Activated CD8-positive, alpha-beta memory T cell treated with anti-CD3 and anti-CD28 coated beads, Interleukin-2, amount 10 ng/mL, durations not matched to agents 7 days and 5 days (primary cell): Measurements from ENCODE around the gene TRERF1. TPM values are rescaled to one million over a fixed set of nuclear protein-coding genes. Genes with fewer than 3 reads are reported as not detected.
A peak's percentile ranks its signal among the peaks of the same experiment; 100 is the strongest.

Experiments used
- ATAC-seq: fragments of 150-1000 bp; cut with Tn5 transposase; one replicate; pipeline ENCODE4 v1.10.0; 2021; ENCODE audit warnings: moderate library complexity
- CTCF ChIA-PET: fragments of 350-600 bp; sonication (Branson Sonifier 250); formaldehyde crosslinking; loops from one replicate; lab custom pipeline; 2021; ENCODE audit warnings: antibody characterized with exemption; lab: Charles Lee
- DNase-seq: peaks from one replicate; pipeline ENCODE4 v3.0.0-alpha.2; 2020
- H3K27ac Mint-ChIP-seq: one replicate; pipeline ENCODE4 v1.8.0; 2021; ENCODE audit warnings: mild to moderate bottlenecking, mixed read lengths
- H3K27me3 Mint-ChIP-seq: one replicate; pipeline ENCODE4 v1.8.0; 2021; ENCODE audit warnings: mixed read lengths
- H3K36me3 Mint-ChIP-seq: one replicate; pipeline ENCODE4 v1.8.0; 2021; ENCODE audit warnings: mild to moderate bottlenecking, mixed read lengths
- H3K4me1 Mint-ChIP-seq: one replicate; pipeline ENCODE4 v1.8.0; 2021; ENCODE audit warnings: mixed read lengths
- H3K4me3 Mint-ChIP-seq: one replicate; pipeline ENCODE4 v1.8.0; 2021; ENCODE audit warnings: mild to moderate bottlenecking, moderate library complexity, mixed read lengths
- H3K9me3 Mint-ChIP-seq: one replicate; pipeline ENCODE4 v1.8.0; 2022; ENCODE audit warnings: low read depth, mixed read lengths
- total RNA-seq, 2 experiments: library from RNA; stranded (reverse); gene quantifications; one replicate each; pipeline ENCODE4 v1.2.3, GENCODE V29; 2021

Gene TRERF1
- total RNA-seq, 2 experiments from 2014 or later = 16.2 to 36.0 TPM

GRCh38 chr6:42341771-42342553 lies 109.8 kb downstream of the TRERF1 start:
- peaks cover 92% of the 10 kb centered on the region for H3K4me1 Mint-ChIP-seq
- DNase-seq = no peak
- peak overlapping the region; percentile 84 for H3K27ac Mint-ChIP-seq
- no peak for ATAC-seq
- no peaks in the 10 kb centered on the region for H3K27me3 Mint-ChIP-seq
- no peaks in the 10 kb centered on the region for H3K9me3 Mint-ChIP-seq
- CTCF ChIA-PET = no interaction called here
- no peak overlapping the region for H3K4me3 Mint-ChIP-seq
- H3K36me3 Mint-ChIP-seq = peaks cover 51% of the 10 kb centered on the region

- CTCF ChIA-PET = interaction anchor here (0.6 to 3.6 kb wide), 3 partner anchors 50 to 206 kb away, joined by 3 to 18 read pairs (median 3); no protein-coding TSS in a partner anchor
- ATAC-seq (no peak), DNase-seq (no peak)
- Mint-ChIP-seq H3K27ac (peak overlapping the region; percentile 84), H3K9me3 (no peaks in the 10 kb centered on the region), H3K4me3 (peak overlapping the region; percentile 13), H3K36me3 (peaks cover 52% of the 10 kb centered on the region), H3K4me1 (peaks cover 91% of the 10 kb centered on the region), H3K27me3 (no peaks in the 10 kb centered on the region)
Measured at GRCh38 chr6:42341221-42341620, 110.5 kb downstream of the TRERF1 start.

DNA sequence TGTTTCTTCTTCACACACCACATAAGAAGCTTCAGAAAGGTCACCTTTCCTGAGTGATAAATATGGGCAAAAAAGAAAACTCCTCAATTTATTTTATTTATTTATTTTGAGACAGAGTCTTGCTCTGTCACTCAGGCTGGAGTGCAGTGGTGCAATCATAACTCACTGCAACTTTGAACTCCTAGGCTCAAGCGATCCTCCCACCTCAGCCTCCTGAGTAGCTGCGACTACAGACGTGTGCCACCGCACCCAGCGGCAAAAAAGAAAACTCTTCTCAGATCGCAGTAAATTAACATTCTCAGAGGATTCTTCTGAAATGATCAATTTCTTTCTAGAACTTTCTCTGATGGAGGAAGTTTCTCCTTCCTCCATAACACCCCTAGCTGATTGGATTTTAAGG lies 111.2 kb downstream of the TRERF1 start:
- DNase-seq (no peak), ATAC-seq (peak; percentile 12)
- peaks cover 89% of the 10 kb centered on the region for H3K4me1 Mint-ChIP-seq
- no peak overlapping the region for H3K4me3 Mint-ChIP-seq
- peak overlapping the region; percentile 84 for H3K27ac Mint-ChIP-seq
- H3K27me3 Mint-ChIP-seq = no peaks in the 10 kb centered on the region
- peaks cover 53% of the 10 kb centered on the region for H3K36me3 Mint-ChIP-seq
- CTCF ChIA-PET = interaction anchor here (0.6 to 3.6 kb wide), 9 partner anchors 26 to 207 kb away, joined by 3 to 18 read pairs (median 3); no protein-coding TSS in a partner anchor
- H3K9me3 Mint-ChIP-seq = no peaks in the 10 kb centered on the region

GRCh38 chr6:42339991-42340401 lies 111.7 kb downstream of the TRERF1 start:
- DNase-seq (peak; percentile 74), ATAC-seq (peak; percentile 94)
- CTCF ChIA-PET = interaction anchor here (0.7 to 3.6 kb wide), 8 partner anchors 27 to 207 kb away, joined by 3 to 18 read pairs (median 3); no protein-coding TSS in a partner anchor
- Mint-ChIP-seq H3K27me3 (no peaks in the 10 kb centered on the region), H3K4me3 (peak overlapping the region; percentile 36), H3K9me3 (no peaks in the 10 kb centered on the region), H3K36me3 (peaks cover 53% of the 10 kb centered on the region), H3K4me1 (peaks cover 89% of the 10 kb centered on the region), H3K27ac (peak overlapping the region; percentile 84)

- peak overlapping the region; percentile 84 for H3K27ac Mint-ChIP-seq
- no peaks in the 10 kb centered on the region for H3K27me3 Mint-ChIP-seq
- H3K9me3 Mint-ChIP-seq = no peaks in the 10 kb centered on the region
- no peak overlapping the region for H3K4me3 Mint-ChIP-seq
- peaks cover 43% of the 10 kb centered on the region for H3K36me3 Mint-ChIP-seq
- ATAC-seq = no peak
- DNase-seq = no peak
- peaks cover 85% of the 10 kb centered on the region for H3K4me1 Mint-ChIP-seq
- CTCF ChIA-PET = interaction anchor here (1.0 to 3.6 kb wide), 4 partner anchors 9 to 209 kb away, joined by 3 to 18 read pairs (median 4); no protein-coding TSS in a partner anchor
Measured at GRCh38 chr6:42338744-42339222, 112.9 kb downstream of the TRERF1 start.

- no peaks in the 10 kb centered on the region for H3K9me3 Mint-ChIP-seq
- H3K4me1 Mint-ChIP-seq = peaks cover 80% of the 10 kb centered on the region
- no peak overlapping the region for H3K4me3 Mint-ChIP-seq
- DNase-seq = no peak
- no peaks in the 10 kb centered on the region for H3K27me3 Mint-ChIP-seq
- H3K27ac Mint-ChIP-seq = peak overlapping the region; percentile 84
- H3K36me3 Mint-ChIP-seq = peaks cover 37% of the 10 kb centered on the region
- CTCF ChIA-PET = interaction anchor here (1.4 to 3.6 kb wide), 4 partner anchors 9 to 209 kb away, joined by 3 to 18 read pairs (median 4); no protein-coding TSS in a partner anchor
- no peak for ATAC-seq
Measured at GRCh38 chr6:42337985-42338743, 113.6 kb downstream of the TRERF1 start.

- CTCF ChIA-PET = interaction anchor here (0.6 to 2.5 kb wide), 6 partner anchors 32 to 215 kb away, joined by 3 to 10 read pairs (median 4); no protein-coding TSS in a partner anchor
- H3K4me3 Mint-ChIP-seq = no peak overlapping the region
- peak overlapping the region; percentile 12 for H3K27ac Mint-ChIP-seq
- H3K4me1 Mint-ChIP-seq = peaks cover 66% of the 10 kb centered on the region
- no peaks in the 10 kb centered on the region for H3K9me3 Mint-ChIP-seq
- ATAC-seq = no peak
- peaks cover 32% of the 10 kb centered on the region for H3K36me3 Mint-ChIP-seq
- no peaks in the 10 kb centered on the region for H3K27me3 Mint-ChIP-seq
- DNase-seq = no peak
Measured at GRCh38 chr6:42336431-42336830, 115.3 kb downstream of the TRERF1 start.

DNA sequence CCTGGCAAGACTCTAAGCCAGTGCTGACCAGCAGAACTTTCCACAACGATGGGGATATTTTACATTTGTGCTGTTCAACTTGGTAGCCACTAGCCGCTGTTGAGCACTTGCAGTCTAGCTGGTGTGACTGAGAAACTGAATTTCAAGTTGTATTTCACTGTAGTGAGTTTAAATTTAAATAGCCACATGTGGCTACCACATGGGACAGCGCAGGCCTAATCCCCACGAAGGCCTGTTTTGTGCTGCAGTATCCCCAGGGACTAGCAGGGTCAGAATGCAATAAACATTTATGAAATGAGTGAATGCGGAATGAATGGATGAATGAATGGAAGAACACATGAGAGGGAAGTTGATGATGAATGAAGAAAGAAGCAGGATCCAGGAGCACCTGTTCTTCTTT lies 115.8 kb downstream of the TRERF1 start:
- H3K4me1 Mint-ChIP-seq = peaks cover 66% of the 10 kb centered on the region
- no peaks in the 10 kb centered on the region for H3K9me3 Mint-ChIP-seq
- ATAC-seq = no peak
- no peak overlapping the region for H3K27ac Mint-ChIP-seq
- CTCF ChIA-PET = interaction anchor here (0.9 to 2.5 kb wide), 2 partner anchors 212 to 216 kb away, joined by 3 to 10 read pairs; no protein-coding TSS in a partner anchor
- no peak overlapping the region for H3K4me3 Mint-ChIP-seq
- no peaks in the 10 kb centered on the region for H3K27me3 Mint-ChIP-seq
- H3K36me3 Mint-ChIP-seq = peaks cover 30% of the 10 kb centered on the region
- no peak for DNase-seq

- Mint-ChIP-seq H3K9me3 (no peaks in the 10 kb centered on the region), H3K4me3 (no peak overlapping the region), H3K36me3 (peaks cover 29% of the 10 kb centered on the region), H3K27me3 (no peaks in the 10 kb centered on the region), H3K4me1 (peaks cover 61% of the 10 kb centered on the region), H3K27ac (no peak overlapping the region)
- ATAC-seq = no peak
- no peak for DNase-seq
- CTCF ChIA-PET = interaction anchor here (0.7 to 2.5 kb wide), 4 partner anchors 40 to 213 kb away, joined by 3 to 10 read pairs (median 3); no protein-coding TSS in a partner anchor
Measured at GRCh38 chr6:42334870-42335269, 116.9 kb downstream of the TRERF1 start.

GRCh38 chr6:42333612-42334011 lies 118.1 kb downstream of the TRERF1 start:
- Mint-ChIP-seq H3K4me3 (no peak overlapping the region), H3K27me3 (no peaks in the 10 kb centered on the region), H3K4me1 (peaks cover 48% of the 10 kb centered on the region), H3K9me3 (no peaks in the 10 kb centered on the region), H3K36me3 (peaks cover 26% of the 10 kb centered on the region), H3K27ac (no peak overlapping the region)
- DNase-seq (no peak), ATAC-seq (no peak)
- CTCF ChIA-PET = interaction anchor here (1.3 to 2.0 kb wide), 3 partner anchors 26 to 214 kb away, joined by 3 to 6 read pairs (median 4); no protein-coding TSS in a partner anchor

GRCh38 chr6:42332916-42333315 lies 118.8 kb downstream of the TRERF1 start:
- Mint-ChIP-seq H3K36me3 (peaks cover 24% of the 10 kb centered on the region), H3K27me3 (no peaks in the 10 kb centered on the region), H3K9me3 (no peaks in the 10 kb centered on the region), H3K4me3 (no peak overlapping the region), H3K27ac (no peak overlapping the region), H3K4me1 (peaks cover 41% of the 10 kb centered on the region)
- CTCF ChIA-PET = interaction anchor here (2.0 kb wide), 1 partner anchor 215 kb away, joined by 6 read pairs; no protein-coding TSS in a partner anchor
- DNase-seq (no peak), ATAC-seq (no peak)

DNA sequence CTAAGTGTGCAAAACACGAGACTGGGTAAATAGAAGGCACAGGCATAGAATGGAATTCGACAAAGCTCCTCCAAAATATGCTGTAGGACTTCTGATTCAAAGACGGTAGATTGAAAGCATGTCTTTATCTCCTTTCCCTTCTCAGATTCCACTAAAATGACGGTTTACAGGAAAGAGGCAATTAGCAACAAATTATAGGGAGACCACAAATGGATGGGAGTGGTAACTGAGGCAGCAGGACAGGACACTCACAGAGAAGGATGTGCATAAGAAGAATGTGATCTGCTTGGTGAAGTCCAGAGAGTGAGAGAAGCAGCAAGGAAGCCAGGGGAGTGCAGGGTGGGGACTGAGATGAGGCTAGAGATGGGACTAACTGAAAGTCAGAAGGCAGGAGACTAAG lies 120.7 kb downstream of the TRERF1 start:
- H3K27ac Mint-ChIP-seq = no peak overlapping the region
- no peaks in the 10 kb centered on the region for H3K27me3 Mint-ChIP-seq
- H3K36me3 Mint-ChIP-seq = peaks cover 26% of the 10 kb centered on the region
- ATAC-seq (no peak), DNase-seq (no peak)
- peaks cover 38% of the 10 kb centered on the region for H3K4me1 Mint-ChIP-seq
- CTCF ChIA-PET = interaction anchor here (1.7 kb wide), 1 partner anchor 13 kb away, joined by 4 read pairs; no protein-coding TSS in a partner anchor
- no peak overlapping the region for H3K4me3 Mint-ChIP-seq
- H3K9me3 Mint-ChIP-seq = no peaks in the 10 kb centered on the region

- DNase-seq (no peak), ATAC-seq (no peak)
- H3K9me3 Mint-ChIP-seq = no peaks in the 10 kb centered on the region
- H3K27ac Mint-ChIP-seq = no peak overlapping the region
- no peak overlapping the region for H3K4me3 Mint-ChIP-seq
- H3K4me1 Mint-ChIP-seq = peaks cover 31% of the 10 kb centered on the region
- peaks cover 54% of the 10 kb centered on the region for H3K36me3 Mint-ChIP-seq
- no peaks in the 10 kb centered on the region for H3K27me3 Mint-ChIP-seq
- CTCF ChIA-PET = interaction anchor here (0.8 kb wide), 1 partner anchor 221 kb away, joined by 3 read pairs; no protein-coding TSS in a partner anchor
Measured at GRCh38 chr6:42326248-42326647, 125.5 kb downstream of the TRERF1 start.
